ENCODE data around the gene MED26. TPM values are rescaled to one million over a fixed set of nuclear protein-coding genes. Genes with fewer than 3 reads are reported as not detected.

The MED26 gene
- total and polyA plus RNA-seq, 2 of the 8 experiments (the other 6 are each of a cell fraction or from before 2014, with no cell fraction given) = 5.3 to 10.7 TPM

GRCh38 chr19:16585808-16586476 is 42.1 kb downstream of the MED26 start (continued):
- TF ChIP-seq ATF2 (IDR thresholded peaks at IDR 0.05; ENCODE audit: low read length) (no peak), BCL11A (IDR thresholded peaks at IDR 0.05; ENCODE audit: low read depth in 2 of 2, low read length in 2 of 2) (no peak), TAF7 (optimal IDR thresholded peaks at IDR 0.05; ENCODE audit: borderline replicate concordance, low read depth, low read length) (no peak), CHD1 (IDR thresholded peaks at IDR 0.05; ENCODE audit: low read depth, low read length) (no peak), ZNF274 (IDR thresholded peaks at IDR 0.05; ENCODE audit: borderline replicate concordance, extremely low read depth, low read length) (no peak), FOSL1 (IDR thresholded peaks at IDR 0.05; ENCODE audit: insufficient read depth, low read depth, low read length) (no peak), SP4 (IDR thresholded peaks at IDR 0.05; ENCODE audit: low read length) (no peak), SRF (IDR thresholded peaks at IDR 0.05; ENCODE audit: low read depth, low read length) (no peak)

Measured in H1 (cell line).